Stomach (tissue), 4 donors: ENCODE measurements around the gene PTOV1.

Experiments
- POLR2A ChIP-seq, 4 donors: fragments of 450-650 bp; IDR thresholded peaks; one replicate each; pipeline ENCODE4 v1.6.1; 2016; ENCODE audit warnings: antibody characterized with exemption in 4 of 4, control low read depth in 2 of 4, mild to moderate bottlenecking in 1 of 4, moderate library complexity in 1 of 4
- TF ChIP-seq, protein P1 (sequence below), 7 experiments: fragments of 450-650 bp in 4 of 7; fragments of 200-600 bp in 3 of 7; sonication (generic) in 3 of 7; IDR thresholded peaks; one replicate each; pipeline ENCODE4 v1.5.1; 2016 to 2019; ENCODE audit warnings: antibody characterized with exemption in 7 of 7, control low read depth in 2 of 7, mild to moderate bottlenecking in 1 of 7

GRCh38 chr19:49896863-49897621 lies 46.1 kb downstream of the PTOV1 start, which contains the start of gene IL4I1:
- no peak for TF ChIP-seq POLR2A (IDR thresholded peaks at IDR 0.05)
- TF ChIP-seq, protein P1, sequence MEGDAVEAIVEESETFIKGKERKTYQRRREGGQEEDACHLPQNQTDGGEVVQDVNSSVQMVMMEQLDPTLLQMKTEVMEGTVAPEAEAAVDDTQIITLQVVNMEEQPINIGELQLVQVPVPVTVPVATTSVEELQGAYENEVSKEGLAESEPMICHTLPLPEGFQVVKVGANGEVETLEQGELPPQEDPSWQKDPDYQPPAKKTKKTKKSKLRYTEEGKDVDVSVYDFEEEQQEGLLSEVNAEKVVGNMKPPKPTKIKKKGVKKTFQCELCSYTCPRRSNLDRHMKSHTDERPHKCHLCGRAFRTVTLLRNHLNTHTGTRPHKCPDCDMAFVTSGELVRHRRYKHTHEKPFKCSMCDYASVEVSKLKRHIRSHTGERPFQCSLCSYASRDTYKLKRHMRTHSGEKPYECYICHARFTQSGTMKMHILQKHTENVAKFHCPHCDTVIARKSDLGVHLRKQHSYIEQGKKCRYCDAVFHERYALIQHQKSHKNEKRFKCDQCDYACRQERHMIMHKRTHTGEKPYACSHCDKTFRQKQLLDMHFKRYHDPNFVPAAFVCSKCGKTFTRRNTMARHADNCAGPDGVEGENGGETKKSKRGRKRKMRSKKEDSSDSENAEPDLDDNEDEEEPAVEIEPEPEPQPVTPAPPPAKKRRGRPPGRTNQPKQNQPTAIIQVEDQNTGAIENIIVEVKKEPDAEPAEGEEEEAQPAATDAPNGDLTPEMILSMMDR (IDR thresholded peaks at IDR 0.05): no peak
